Spleen (tissue), 7 donors: Measurements from ENCODE around the gene PLAC9.

Experiments
- CTCF ChIP-seq, 11 experiments: fragments of 200-600 bp in 7 of 11; fragments of 450-650 bp in 4 of 11; sonication (generic) in 4 of 11; IDR thresholded peaks in 8 of 11; conservative IDR thresholded peaks in 3 of 11; 1 replicate in 7 of 11; 2 replicates in 4 of 11; pipeline versions ENCODE4 v1.4.0 to v1.8.0; 2016 to 2021; ENCODE audit warnings: antibody characterized with exemption in 11 of 11, inconsistent platforms in 4 of 11, mild to moderate bottlenecking in 1 of 11
- POLR2A ChIP-seq, 3 donors: fragments of 450-650 bp; IDR thresholded peaks; one replicate each; pipeline ENCODE4 v1.5.1; 2017; ENCODE audit warnings: antibody characterized with exemption in 3 of 3, mild to moderate bottlenecking in 1 of 3
- POLR2AphosphoS5 ChIP-seq, 3 donors: sonication (generic); formaldehyde crosslinking; IDR thresholded peaks; one replicate each; pipeline ENCODE4 v1.5.1; 2017; ENCODE audit warnings: antibody characterized with exemption in 3 of 3
- donor health status: DM: no; HTN: no; CAD: no; lungs with moderate emphysema.
- donor health status: DM: no; HTN: no; CAD: no.
- donor health status: DM: no; HTN: no; CAD: no.

- TF ChIP-seq CTCF (IDR thresholded peaks at IDR 0.05 in 8 of 11, conservative IDR thresholded peaks at IDR 0.05 in 3 of 11) (no peak), POLR2A (IDR thresholded peaks at IDR 0.05) (no peak), POLR2AphosphoS5 (IDR thresholded peaks at IDR 0.05) (no peak)
These were observed 7.7 kb downstream of the PLAC9 start for GRCh38 chr10:80140251-80140650.
